WTC11 (cell line): ENCODE results near the gene ANTKMT.

Source experiments
- CTCF ChIP-seq: fragments of 200-600 bp; IDR thresholded peaks from 2 replicates; pipeline ENCODE4 v1.8.0; 2022; ENCODE audit warnings: antibody characterized with exemption
- NR3C1 ChIP-seq: sonication (generic); formaldehyde crosslinking; conservative IDR thresholded peaks from 2 replicates; pipeline ENCODE4 v1.8.1; 2023; ENCODE audit warnings: low read depth, mild to moderate bottlenecking, missing genetic modification reagents
- SMAD4 ChIP-seq: sonication (generic); formaldehyde crosslinking; IDR thresholded peaks from 2 replicates; pipeline ENCODE4 v1.8.0; 2022; ENCODE audit warnings: mild to moderate bottlenecking, missing genetic modification reagents
- ZBTB43 ChIP-seq: sonication (generic); formaldehyde crosslinking; IDR thresholded peaks from 2 replicates; pipeline ENCODE4 v1.8.1; 2023; ENCODE audit warnings: mild to moderate bottlenecking, missing genetic modification reagents
- ZSCAN18 ChIP-seq: fragments of 250-450 bp; sonication (Bioruptor Pico); IDR thresholded peaks from 2 replicates; pipeline ENCODE4 v2.1.2; 2022; ENCODE audit warnings: mild to moderate bottlenecking, moderate library complexity

GRCh38 chr16:687499-687898 lies 33.4 kb upstream of the ANTKMT start:
- TF ChIP-seq CTCF, result no peak
- TF ChIP-seq SMAD4 (CRISPR knock-in tag), result no peak
- no peak for TF ChIP-seq ZSCAN18 (CRISPR knock-in tag)
- TF ChIP-seq NR3C1 (CRISPR knock-in tag), result no peak
- TF ChIP-seq ZBTB43, result no peak
